IMR-90 (cell line): Measurements from ENCODE around the gene SNRPD1.

Source experiments
- CTCF ChIP-seq: conservative IDR thresholded peaks from 2 replicates; pipeline ENCODE4 v1.5.1; 2012; ENCODE audit warnings: mild to moderate bottlenecking, low read depth, low read length, improper control_type of control experiment
- FOS ChIP-seq: fragments of 150-350 bp; IDR thresholded peaks from 2 replicates; pipeline ENCODE4 v1.6.1; 2016; ENCODE audit warnings: low read depth, low read length
- RAD21 ChIP-seq: IDR thresholded peaks from 2 replicates; pipeline ENCODE4 v1.6.1; 2012; ENCODE audit warnings: low read length, improper control_type of control experiment
- USF2 ChIP-seq: fragments of 150-350 bp; IDR thresholded peaks from 2 replicates; pipeline ENCODE4 v1.6.1; 2017; ENCODE audit warnings: mild to moderate bottlenecking, antibody characterized with exemption, low read length, low read depth

GRCh38 chr18:21669736-21670285, 57.7 kb downstream of the SNRPD1 start:
- TF ChIP-seq CTCF, result no peak
- no peak for TF ChIP-seq FOS
- no peak for TF ChIP-seq USF2
- TF ChIP-seq RAD21, result no peak
